Medulla oblongata (tissue), 1 donor: ENCODE data around the gene KCNT2.

Experiments
- DNase-seq: peaks from one replicate; pipeline ENCODE4 v3.0.0-alpha.2; 2015; ENCODE audit errors: extremely low spot score

Gene KCNT2

GRCh38 chr1:196207612-196208217, 400.5 kb downstream of the KCNT2 start:
- DNase-seq = no peak

- no peak for DNase-seq
Measured at GRCh38 chr1:196205882-196206281, 402.4 kb downstream of the KCNT2 start.

GRCh38 chr1:196196486-196196885, 411.8 kb downstream of the KCNT2 start:
- DNase-seq = no peak

GRCh38 chr1:196193896-196194559, 414.2 kb downstream of the KCNT2 start:
- DNase-seq = no peak

GRCh38 chr1:196183941-196184340, 424.3 kb downstream of the KCNT2 start:
- no peak for DNase-seq

GRCh38 chr1:196181594-196181878, 426.7 kb downstream of the KCNT2 start:
- no peak for DNase-seq

- no peak for DNase-seq
Measured at GRCh38 chr1:196180847-196181593, 427.2 kb downstream of the KCNT2 start.

- no peak for DNase-seq
Measured at GRCh38 chr1:196178083-196178635, 430.1 kb downstream of the KCNT2 start.
